ENCODE measurements around the gene ARHGEF12. TPM values are rescaled to one million over a fixed set of nuclear protein-coding genes. Genes with fewer than 3 reads are reported as not detected.

Gene ARHGEF12
- total and polyA plus RNA-seq, 10 of the 15 experiments (the other 5 are each of a cell fraction or from before 2014, with no cell fraction given), result 2.7 to 40.8 (median 20.9) TPM

GRCh38 chr11:120344302-120345004, 8.2 kb downstream of the ARHGEF12 start (continued):
- TF ChIP-seq CUX1 (IDR thresholded peaks at IDR 0.05; ENCODE audit: insufficient replicate concordance, low read depth, low read length), result no peak
- peak; percentile 63 to 70; a peak in 3 of 4 replicates for TF ChIP-seq BHLHE40 (IDR thresholded peaks at IDR 0.05; ENCODE audit: borderline replicate concordance in 1 of 2, low read depth in 2 of 2, low read length in 1 of 2)
- TF ChIP-seq ZBTB40 (IDR thresholded peaks at IDR 0.05; ENCODE audit: borderline replicate concordance), result no peak
- peak; percentile 80 for TF ChIP-seq POU2F2 (IDR thresholded peaks at IDR 0.05; ENCODE audit: borderline replicate concordance, low read depth, low read length)
- TF ChIP-seq ASH2L (IDR thresholded peaks at IDR 0.05; ENCODE audit: borderline replicate concordance, low read depth), result no peak
- no peak for TF ChIP-seq PRDM15 (CRISPR knock-in tag; IDR thresholded peaks at IDR 0.05)
- TF ChIP-seq CEBPZ (IDR thresholded peaks at IDR 0.05; ENCODE audit: low read depth, low read length), result no peak
- TF ChIP-seq KDM1A (IDR thresholded peaks at IDR 0.05; ENCODE audit: borderline replicate concordance), result no peak
- TF ChIP-seq, protein P1, sequence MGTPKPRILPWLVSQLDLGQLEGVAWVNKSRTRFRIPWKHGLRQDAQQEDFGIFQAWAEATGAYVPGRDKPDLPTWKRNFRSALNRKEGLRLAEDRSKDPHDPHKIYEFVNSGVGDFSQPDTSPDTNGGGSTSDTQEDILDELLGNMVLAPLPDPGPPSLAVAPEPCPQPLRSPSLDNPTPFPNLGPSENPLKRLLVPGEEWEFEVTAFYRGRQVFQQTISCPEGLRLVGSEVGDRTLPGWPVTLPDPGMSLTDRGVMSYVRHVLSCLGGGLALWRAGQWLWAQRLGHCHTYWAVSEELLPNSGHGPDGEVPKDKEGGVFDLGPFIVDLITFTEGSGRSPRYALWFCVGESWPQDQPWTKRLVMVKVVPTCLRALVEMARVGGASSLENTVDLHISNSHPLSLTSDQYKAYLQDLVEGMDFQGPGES (IDR thresholded peaks at IDR 0.05), result no peak
